ENCODE measurements around the gene COL8A2.
A peak's percentile ranks its signal among the peaks of the same experiment; 100 is the strongest.

Gene COL8A2

DNA sequence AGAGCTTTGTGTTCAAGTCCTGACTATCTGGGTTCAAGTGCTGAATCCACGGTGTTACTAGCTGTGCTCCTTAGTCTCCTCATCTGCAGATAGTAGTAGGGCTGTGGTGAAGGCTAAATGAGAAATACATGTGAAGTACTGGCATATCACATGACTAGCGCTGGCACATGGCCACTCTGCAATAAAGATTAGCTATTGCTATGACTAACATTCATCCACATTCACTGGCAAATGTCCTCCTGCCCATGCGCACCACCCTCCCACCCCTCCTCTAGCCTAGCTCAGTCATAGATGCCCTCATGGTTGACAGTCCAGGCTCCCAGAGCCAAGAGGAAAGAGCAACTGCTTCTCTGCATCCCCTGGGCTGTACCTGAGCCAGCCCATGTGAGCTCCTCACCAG, 8.5 kb upstream of the COL8A2 start:
- TF ChIP-seq, protein P1, sequence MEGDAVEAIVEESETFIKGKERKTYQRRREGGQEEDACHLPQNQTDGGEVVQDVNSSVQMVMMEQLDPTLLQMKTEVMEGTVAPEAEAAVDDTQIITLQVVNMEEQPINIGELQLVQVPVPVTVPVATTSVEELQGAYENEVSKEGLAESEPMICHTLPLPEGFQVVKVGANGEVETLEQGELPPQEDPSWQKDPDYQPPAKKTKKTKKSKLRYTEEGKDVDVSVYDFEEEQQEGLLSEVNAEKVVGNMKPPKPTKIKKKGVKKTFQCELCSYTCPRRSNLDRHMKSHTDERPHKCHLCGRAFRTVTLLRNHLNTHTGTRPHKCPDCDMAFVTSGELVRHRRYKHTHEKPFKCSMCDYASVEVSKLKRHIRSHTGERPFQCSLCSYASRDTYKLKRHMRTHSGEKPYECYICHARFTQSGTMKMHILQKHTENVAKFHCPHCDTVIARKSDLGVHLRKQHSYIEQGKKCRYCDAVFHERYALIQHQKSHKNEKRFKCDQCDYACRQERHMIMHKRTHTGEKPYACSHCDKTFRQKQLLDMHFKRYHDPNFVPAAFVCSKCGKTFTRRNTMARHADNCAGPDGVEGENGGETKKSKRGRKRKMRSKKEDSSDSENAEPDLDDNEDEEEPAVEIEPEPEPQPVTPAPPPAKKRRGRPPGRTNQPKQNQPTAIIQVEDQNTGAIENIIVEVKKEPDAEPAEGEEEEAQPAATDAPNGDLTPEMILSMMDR (IDR thresholded peaks at IDR 0.05; ENCODE audit: low read depth, low read length, missing control alignments): no peak
- peak; percentile 75 for DNase-seq
- H3K27ac ChIP-seq: no peak overlapping the region
- in situ Hi-C loops (cut with HindIII; ENCODE audit: low pct_ligation_motif_present, low sequenced_read_pairs): loop anchor here (10.0 kb wide), 1 partner anchor 151 kb away; no protein-coding TSS in a partner anchor
- H3K4me3 ChIP-seq (ENCODE audit: low read depth, low read length): no peak overlapping the region
- H3K36me3 ChIP-seq (replicated peaks): peaks cover 18% of the 10 kb centered on the region
- no peaks in the 10 kb centered on the region for H3K27me3 ChIP-seq (replicated peaks)

DNA sequence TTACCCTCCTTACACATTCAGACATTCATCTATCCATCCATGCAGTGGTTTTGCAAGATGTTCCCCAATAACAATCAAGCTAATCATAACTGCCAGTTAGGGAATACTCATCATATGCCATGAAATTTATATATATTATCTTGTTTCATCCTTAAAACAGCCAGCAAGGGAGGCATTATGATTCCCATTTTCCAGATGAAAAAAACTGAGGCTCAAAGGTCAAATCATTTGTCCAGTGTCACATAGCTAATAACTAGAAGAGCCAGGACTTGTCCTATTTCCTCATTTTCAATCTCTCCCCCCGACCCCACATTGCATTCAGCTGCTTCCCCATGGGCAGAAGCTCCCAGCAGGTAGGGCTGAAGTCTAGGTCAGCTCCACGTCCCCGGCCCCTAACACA, 7.0 kb upstream of the COL8A2 start:
- H3K27me3 ChIP-seq (replicated peaks): no peaks in the 10 kb centered on the region
- H3K4me3 ChIP-seq (ENCODE audit: low read depth, low read length): no peak overlapping the region
- in situ Hi-C loops (cut with HindIII; ENCODE audit: low pct_ligation_motif_present, low sequenced_read_pairs): loop anchor here (10.0 kb wide), 1 partner anchor 153 kb away; no protein-coding TSS in a partner anchor
- TF ChIP-seq, protein P1 (IDR thresholded peaks at IDR 0.05; ENCODE audit: low read depth, low read length, missing control alignments): no peak
- DNase-seq: no peak
- peaks cover 4% of the 10 kb centered on the region for H3K36me3 ChIP-seq (replicated peaks)
- no peak overlapping the region for H3K27ac ChIP-seq

DNA sequence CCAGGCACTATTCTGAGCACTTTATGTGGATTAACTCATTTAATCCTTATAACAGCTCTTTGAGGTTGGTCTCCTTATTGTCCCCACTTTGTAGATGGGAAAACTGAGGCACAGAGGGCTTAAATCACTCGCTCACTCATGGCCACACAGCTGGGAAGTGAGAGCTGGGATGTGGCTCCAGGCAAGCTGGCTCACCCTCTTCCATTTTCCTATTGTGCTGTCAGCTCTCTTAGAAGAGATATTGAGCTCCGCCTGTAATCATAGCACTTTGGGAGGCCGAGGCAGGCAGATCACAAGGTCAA, 3.8 kb upstream of the COL8A2 start:
- in situ Hi-C loops (cut with HindIII; ENCODE audit: low pct_ligation_motif_present, low sequenced_read_pairs): no loop called here
- DNase-seq: no peak
- Histone ChIP-seq H3K27me3 (replicated peaks) (peaks cover 14% of the 10 kb centered on the region), H3K4me3 (ENCODE audit: low read depth, low read length) (no peak overlapping the region), H3K27ac (no peak overlapping the region), H3K36me3 (replicated peaks) (no peaks in the 10 kb centered on the region)
- TF ChIP-seq, protein P1 (IDR thresholded peaks at IDR 0.05; ENCODE audit: low read depth, low read length, missing control alignments): no peak

DNA sequence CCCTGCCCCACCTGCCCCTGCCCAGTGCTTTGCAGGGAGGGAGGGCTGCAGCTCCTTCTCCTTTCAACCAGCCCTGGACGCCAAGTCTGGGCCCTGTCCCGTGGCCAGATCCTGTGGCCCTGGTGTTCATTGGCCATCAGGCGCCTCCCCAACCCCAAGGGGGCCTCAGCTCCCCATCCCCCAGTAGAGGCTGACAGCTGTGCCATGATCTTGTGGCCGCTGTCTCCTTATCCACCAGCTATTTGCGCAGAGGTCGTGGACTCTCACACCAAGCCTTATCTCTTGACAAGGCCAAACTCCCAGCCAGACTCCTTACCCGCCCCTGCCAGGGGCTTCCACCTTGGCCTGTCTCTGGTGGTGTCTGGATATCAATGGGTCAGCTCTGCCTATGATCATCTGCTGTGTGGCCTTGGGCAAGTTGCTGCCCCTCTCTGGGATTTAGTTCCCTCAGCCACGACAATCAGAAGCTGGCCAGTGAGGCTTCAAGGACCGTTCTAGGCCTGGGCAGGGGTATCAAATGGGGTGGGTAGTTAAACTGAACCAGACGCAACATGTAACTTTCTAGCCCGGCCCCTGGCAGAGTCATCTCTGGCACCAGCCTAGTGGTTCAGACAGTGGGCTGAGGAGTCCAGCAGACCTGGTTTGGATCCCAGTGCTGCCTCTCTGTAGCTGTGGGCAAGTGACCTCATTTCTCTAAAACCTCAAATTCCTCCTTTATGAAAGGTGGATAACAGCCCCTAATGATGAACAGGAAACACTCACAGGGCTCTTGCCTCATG, 3.3 kb upstream of the COL8A2 start:
- TF ChIP-seq, protein P1 (IDR thresholded peaks at IDR 0.05; ENCODE audit: low read depth, low read length, missing control alignments): no peak
- H3K36me3 ChIP-seq (replicated peaks): no peaks in the 10 kb centered on the region
- H3K27me3 ChIP-seq (replicated peaks): peaks cover 14% of the 10 kb centered on the region
- no peak for DNase-seq
- H3K27ac ChIP-seq: no peak overlapping the region
- in situ Hi-C loops (cut with HindIII; ENCODE audit: low pct_ligation_motif_present, low sequenced_read_pairs): no loop called here
- H3K4me3 ChIP-seq (ENCODE audit: low read depth, low read length): no peak overlapping the region

DNA sequence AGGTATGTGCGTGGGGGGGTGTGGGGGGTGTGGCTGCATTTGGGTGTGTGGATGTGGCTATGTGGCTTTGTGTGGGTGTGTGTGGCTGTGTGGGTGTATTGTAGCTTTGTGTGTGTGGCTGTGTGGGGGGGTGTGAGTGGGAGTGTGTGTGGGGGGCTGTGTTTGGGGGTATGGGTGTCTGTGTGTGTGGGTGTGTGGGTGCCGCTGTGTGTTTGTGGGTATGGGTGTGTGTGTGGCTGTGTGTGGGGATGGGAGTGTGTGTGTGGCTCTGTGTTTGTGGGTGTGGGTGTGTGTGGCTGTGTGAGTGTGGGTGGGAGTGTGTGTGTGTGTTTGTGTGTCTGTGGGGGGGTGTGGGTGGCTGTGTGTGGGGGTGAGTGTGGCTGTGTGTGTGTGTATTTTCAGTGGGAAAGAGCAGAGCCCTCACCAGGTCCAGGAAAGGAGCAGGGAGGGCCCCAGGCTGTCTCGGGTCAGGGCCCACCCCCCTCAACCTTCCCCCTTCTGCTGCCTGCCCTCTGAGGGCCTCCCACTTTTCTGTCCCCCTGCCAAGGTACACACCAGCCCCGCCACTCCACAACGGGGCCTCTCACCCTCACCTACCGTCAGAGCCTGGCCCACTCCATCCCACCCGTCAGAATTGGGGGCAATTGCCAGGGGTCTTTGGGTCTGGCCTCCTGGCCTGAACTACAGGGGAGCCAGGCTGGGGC, 1.9 kb upstream of the COL8A2 start:
- DNase-seq: no peak
- Histone ChIP-seq H3K27me3 (replicated peaks) (peaks cover 14% of the 10 kb centered on the region), H3K4me3 (ENCODE audit: low read depth, low read length) (no peak overlapping the region), H3K27ac (no peak overlapping the region), H3K36me3 (replicated peaks) (no peaks in the 10 kb centered on the region)
- in situ Hi-C loops (cut with HindIII; ENCODE audit: low pct_ligation_motif_present, low sequenced_read_pairs): no loop called here
- TF ChIP-seq, protein P1 (IDR thresholded peaks at IDR 0.05; ENCODE audit: low read depth, low read length, missing control alignments): no peak

All from brain microvascular endothelial cell (primary cell).